ENCODE results near the gene ABTB1.

The ABTB1 gene

DNA sequence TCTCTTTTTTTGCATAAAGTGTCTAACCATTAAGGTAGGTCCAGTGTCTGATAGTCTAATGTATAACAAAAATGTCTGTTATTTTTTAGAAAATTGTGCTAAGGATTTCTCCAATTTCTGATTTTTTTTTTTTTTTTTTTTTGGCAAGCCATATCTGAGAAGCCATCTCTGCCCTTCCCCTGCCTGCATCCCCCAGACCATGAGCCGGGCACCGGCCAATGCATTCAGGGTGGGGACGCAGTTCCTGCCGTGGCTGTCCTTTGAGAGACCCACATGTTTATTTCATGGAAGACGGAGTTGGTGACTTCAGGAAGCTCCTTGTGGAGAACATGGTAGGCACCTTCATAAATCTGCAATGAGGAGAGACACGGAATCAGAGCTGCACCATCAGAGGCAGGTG, 19.2 kb downstream of the ABTB1 start:
- TF ChIP-seq, protein P1, sequence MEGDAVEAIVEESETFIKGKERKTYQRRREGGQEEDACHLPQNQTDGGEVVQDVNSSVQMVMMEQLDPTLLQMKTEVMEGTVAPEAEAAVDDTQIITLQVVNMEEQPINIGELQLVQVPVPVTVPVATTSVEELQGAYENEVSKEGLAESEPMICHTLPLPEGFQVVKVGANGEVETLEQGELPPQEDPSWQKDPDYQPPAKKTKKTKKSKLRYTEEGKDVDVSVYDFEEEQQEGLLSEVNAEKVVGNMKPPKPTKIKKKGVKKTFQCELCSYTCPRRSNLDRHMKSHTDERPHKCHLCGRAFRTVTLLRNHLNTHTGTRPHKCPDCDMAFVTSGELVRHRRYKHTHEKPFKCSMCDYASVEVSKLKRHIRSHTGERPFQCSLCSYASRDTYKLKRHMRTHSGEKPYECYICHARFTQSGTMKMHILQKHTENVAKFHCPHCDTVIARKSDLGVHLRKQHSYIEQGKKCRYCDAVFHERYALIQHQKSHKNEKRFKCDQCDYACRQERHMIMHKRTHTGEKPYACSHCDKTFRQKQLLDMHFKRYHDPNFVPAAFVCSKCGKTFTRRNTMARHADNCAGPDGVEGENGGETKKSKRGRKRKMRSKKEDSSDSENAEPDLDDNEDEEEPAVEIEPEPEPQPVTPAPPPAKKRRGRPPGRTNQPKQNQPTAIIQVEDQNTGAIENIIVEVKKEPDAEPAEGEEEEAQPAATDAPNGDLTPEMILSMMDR (IDR thresholded peaks at IDR 0.05; ENCODE audit: insufficient read depth, low read length, poor library complexity, severe bottlenecking): no peak
- H3K4me3 ChIP-seq (replicated peaks; ENCODE audit: low read depth, low read length): no peak overlapping the region
- H3K27me3 ChIP-seq (replicated peaks; ENCODE audit: control insufficient read depth, insufficient read depth, low read length): no peaks in the 10 kb centered on the region
- peaks cover 39% of the 10 kb centered on the region for H3K36me3 ChIP-seq (ENCODE audit: control insufficient read depth, insufficient read depth, low read length)
- DNase-seq (ENCODE audit: extremely low read depth, insufficient read length): no peak

DNA sequence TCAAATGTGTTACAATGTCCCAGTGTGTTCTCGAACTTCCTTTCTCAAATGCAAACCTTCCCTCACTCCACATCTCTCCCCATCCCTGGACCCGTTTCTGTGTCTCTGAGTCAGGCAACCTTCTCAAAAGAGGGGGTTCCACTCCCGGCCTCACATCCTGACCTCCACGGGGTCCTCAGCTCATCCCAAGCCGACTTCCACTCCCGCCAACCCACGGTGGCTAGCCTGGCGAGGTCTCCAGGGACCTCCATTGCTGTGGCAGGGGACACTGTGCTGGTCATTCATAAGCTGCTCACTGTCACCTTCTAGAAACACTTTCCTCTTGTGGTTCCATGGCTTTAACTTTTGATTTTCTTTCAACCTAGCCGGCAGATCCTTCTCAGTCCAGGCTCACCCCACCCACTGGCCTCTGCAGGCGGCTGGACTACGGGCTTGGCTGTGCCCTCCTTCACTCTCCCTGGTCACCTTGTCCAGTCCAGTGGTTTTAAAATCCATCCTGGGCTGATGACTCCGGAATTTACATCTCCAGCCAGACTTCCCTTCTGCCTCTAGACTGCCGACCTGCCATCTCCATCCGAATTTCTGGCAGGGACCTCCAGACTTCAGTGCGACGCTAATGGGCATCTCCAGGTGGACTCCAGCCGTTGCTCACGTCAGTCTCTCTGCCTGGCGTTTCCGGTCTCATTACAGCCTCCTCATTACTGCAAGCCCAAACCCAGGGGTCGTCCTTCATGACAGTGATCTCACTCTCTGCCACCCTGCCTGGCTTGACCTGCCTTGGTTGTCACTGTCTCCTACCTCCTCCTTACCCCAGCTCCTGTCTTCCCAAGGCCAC, 20.0 kb downstream of the ABTB1 start:
- Histone ChIP-seq H3K4me3 (replicated peaks; ENCODE audit: low read depth, low read length) (no peak overlapping the region), H3K36me3 (ENCODE audit: control insufficient read depth, insufficient read depth, low read length) (peaks cover 39% of the 10 kb centered on the region), H3K27me3 (replicated peaks; ENCODE audit: control insufficient read depth, insufficient read depth, low read length) (no peaks in the 10 kb centered on the region)
- DNase-seq (ENCODE audit: extremely low read depth, insufficient read length): no peak
- TF ChIP-seq, protein P1 (IDR thresholded peaks at IDR 0.05; ENCODE audit: insufficient read depth, low read length, poor library complexity, severe bottlenecking): no peak

DNA sequence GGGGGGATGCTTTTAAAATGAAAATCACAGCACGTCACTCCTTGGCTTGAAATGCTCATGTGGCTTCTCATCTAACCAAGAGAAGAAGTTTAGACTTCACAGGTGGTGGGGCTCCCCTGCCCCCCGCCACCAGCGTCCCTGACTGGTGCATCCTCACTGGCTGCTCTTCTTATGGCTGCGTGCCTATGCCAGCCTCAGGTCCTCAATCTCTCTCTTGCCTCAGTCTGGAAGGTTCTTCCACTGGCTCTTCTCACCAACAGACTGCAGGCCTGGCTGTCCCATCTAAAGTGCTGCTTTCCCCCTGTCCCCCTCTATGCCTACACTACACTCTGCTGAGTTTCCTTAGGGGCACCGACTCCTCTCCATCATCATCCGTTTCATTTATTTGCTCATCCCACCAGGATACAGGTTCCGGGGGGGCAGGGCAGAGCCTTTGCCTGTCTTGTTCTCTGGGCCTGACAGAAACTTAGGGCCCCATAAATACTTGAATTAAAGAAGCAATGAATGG, 20.6 kb downstream of the ABTB1 start:
- TF ChIP-seq, protein P1 (IDR thresholded peaks at IDR 0.05; ENCODE audit: insufficient read depth, low read length, poor library complexity, severe bottlenecking): no peak
- Histone ChIP-seq H3K4me3 (replicated peaks; ENCODE audit: low read depth, low read length) (no peak overlapping the region), H3K36me3 (ENCODE audit: control insufficient read depth, insufficient read depth, low read length) (peaks cover 41% of the 10 kb centered on the region)

DNA sequence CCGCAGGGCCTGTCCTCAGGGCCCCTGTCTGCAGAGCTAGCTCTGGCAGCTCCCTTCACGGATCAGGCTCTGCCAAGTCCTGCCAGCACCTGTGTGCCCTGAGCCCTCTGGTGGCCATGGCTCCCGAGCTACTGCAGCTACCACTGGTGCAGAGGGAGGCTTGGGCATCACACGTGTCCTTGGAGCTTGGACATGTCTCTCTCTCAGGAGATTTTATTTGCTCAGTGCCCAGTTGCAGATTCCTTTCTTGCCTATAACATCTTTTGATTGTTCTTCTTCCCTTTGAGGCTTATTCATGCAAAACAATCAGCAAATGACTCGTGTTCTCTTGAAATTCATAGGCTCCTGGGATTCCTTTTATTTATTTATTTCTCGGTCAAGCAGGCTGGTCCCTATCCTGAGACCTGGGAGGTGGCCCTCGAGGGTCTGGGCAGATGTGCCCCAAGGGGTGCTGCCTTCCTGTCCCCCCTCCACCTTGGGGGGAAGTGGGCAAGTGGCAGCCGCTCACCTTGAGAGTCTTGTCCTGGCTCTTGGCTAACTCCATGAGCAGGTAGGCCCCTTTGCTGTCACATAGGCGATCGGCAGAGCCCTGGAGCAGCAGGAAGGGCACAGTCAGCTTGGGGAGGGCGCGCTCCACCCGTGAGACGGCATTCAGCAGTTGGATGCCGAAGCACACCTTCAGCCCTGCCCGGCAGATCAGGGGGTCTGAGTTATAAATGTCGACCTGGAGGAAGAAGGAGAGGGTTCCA, 21.9 kb downstream of the ABTB1 start:
- no peak for DNase-seq (ENCODE audit: extremely low read depth, insufficient read length)
- Histone ChIP-seq H3K27me3 (replicated peaks; ENCODE audit: control insufficient read depth, insufficient read depth, low read length) (no peaks in the 10 kb centered on the region), H3K4me3 (replicated peaks; ENCODE audit: low read depth, low read length) (no peak overlapping the region), H3K36me3 (ENCODE audit: control insufficient read depth, insufficient read depth, low read length) (peaks cover 44% of the 10 kb centered on the region)
- TF ChIP-seq, protein P1 (IDR thresholded peaks at IDR 0.05; ENCODE audit: insufficient read depth, low read length, poor library complexity, severe bottlenecking): peak; percentile 45

More for the DNA sequence above, 20.6 kb downstream of the ABTB1 start:
- no peak for DNase-seq (ENCODE audit: extremely low read depth, insufficient read length)
- no peaks in the 10 kb centered on the region for H3K27me3 ChIP-seq (replicated peaks; ENCODE audit: control insufficient read depth, insufficient read depth, low read length)

DNA sequence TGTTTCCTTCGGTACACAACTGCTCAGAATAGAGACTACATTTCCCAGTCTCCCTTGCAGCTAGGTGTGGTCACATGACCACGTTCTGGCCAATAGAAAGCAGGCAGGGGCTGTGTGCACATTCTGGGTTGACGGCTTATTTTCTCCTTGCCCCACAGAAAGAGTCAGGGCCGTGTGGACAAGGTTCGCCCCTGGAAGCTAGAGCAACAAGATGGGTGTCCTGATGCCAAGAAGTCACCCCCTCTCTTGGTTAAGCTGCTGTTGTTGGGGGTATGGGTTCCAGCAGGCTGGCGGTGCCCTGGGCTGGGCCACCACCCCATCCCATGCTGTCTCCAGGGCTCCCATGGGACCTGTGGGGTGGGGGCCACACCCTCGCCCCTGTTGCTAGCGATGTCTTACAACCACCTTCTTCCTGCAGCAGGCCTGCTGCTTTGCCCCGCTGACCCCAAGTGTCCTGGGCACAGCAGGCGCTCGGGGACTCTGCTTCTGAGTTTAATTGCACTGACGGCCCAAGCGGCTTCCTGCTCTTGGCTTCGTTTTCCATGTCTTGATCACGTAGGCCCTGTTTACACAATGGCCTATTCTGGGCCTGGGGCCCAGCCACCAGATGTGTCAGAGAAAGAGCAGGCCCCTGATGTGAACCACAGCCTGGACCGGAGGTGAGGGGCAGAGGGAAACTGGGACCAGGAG, 24.9 kb downstream of the ABTB1 start:
- TF ChIP-seq, protein P1 (IDR thresholded peaks at IDR 0.05; ENCODE audit: insufficient read depth, low read length, poor library complexity, severe bottlenecking): no peak
- H3K4me3 ChIP-seq (replicated peaks; ENCODE audit: low read depth, low read length): no peak overlapping the region

More for the DNA sequence above, 24.9 kb downstream of the ABTB1 start:
- DNase-seq (ENCODE audit: extremely low read depth, insufficient read length): no peak
- H3K27me3 ChIP-seq (replicated peaks; ENCODE audit: control insufficient read depth, insufficient read depth, low read length): no peaks in the 10 kb centered on the region
- H3K36me3 ChIP-seq (ENCODE audit: control insufficient read depth, insufficient read depth, low read length): peaks cover 41% of the 10 kb centered on the region
